Measurements from ENCODE around the gene ENPP1. TPM values are rescaled to one million over a fixed set of nuclear protein-coding genes. Genes with fewer than 3 reads are reported as not detected.

ENPP1 gene
- total RNA-seq, 1 experiment from 2014 or later = 6.5 TPM

- ChIA-PET CTCF (no interaction called here), RAD21 (ENCODE audit: low non-redundant PET in 1 of 2, low total read pairs in 2 of 2, uncharacterized antibody in 2 of 2, unreplicated experiment in 2 of 2) (no interaction called here), POLR2A (no interaction called here)
- Histone ChIP-seq H2AFZ (ENCODE audit: low read depth, low read length, poor library complexity, severe bottlenecking) (no peak overlapping the region), H3K27ac (ENCODE audit: low read depth, low read length) (no peak overlapping the region), H3K4me3 (replicated peaks in 1 of 2; ENCODE audit: low read depth in 1 of 2, low read length in 2 of 2) (no peak overlapping the region), H3K36me3 (ENCODE audit: control insufficient read depth in 1 of 2, insufficient read depth in 2 of 2, low read length in 2 of 2) (no peaks in the 10 kb centered on the region), H4K20me1 (ENCODE audit: insufficient read depth) (no peaks in the 10 kb centered on the region), H3K4me1 (ENCODE audit: control insufficient read depth in 1 of 2, insufficient read depth in 2 of 2, low read length in 2 of 2) (no peaks in the 10 kb centered on the region), H3K9me3 (ENCODE audit: control insufficient read depth in 1 of 2, insufficient read depth in 1 of 2, low read depth in 1 of 2, low read length in 2 of 2) (no peaks in the 10 kb centered on the region), H3K4me2 (ENCODE audit: low read length) (no peak overlapping the region), H3K9ac (ENCODE audit: low read length) (no peak overlapping the region), H3K9me2 (ENCODE audit: insufficient read depth) (no peaks in the 10 kb centered on the region), H3K79me2 (ENCODE audit: insufficient read depth, low read length) (no peaks in the 10 kb centered on the region), H3K27me3 (ENCODE audit: insufficient read depth, low read length) (no peaks in the 10 kb centered on the region)
- BruUV-seq (replicated peaks) = no TSS peak
- TF ChIP-seq CEBPB (IDR thresholded peaks at IDR 0.05; ENCODE audit: low read depth) (no peak), ZFX (IDR thresholded peaks at IDR 0.05) (no peak), EZH2phosphoT487 (IDR thresholded peaks at IDR 0.05; ENCODE audit: borderline replicate concordance) (no peak), SP1 (IDR thresholded peaks at IDR 0.05; ENCODE audit: low read depth) (no peak), TCF7L2 (IDR thresholded peaks at IDR 0.05; ENCODE audit: borderline replicate concordance, extremely low read depth, insufficient read depth, insufficient read length) (no peak), RAD21 (IDR thresholded peaks at IDR 0.05; ENCODE audit: low read depth) (no peak), ATF3 (IDR thresholded peaks at IDR 0.05) (no peak), SIN3A (IDR thresholded peaks at IDR 0.05; ENCODE audit: low read depth) (no peak), EZH2 (IDR thresholded peaks at IDR 0.05) (no peak), ZNF274 (IDR thresholded peaks at IDR 0.05; ENCODE audit: low read depth, low read length) (no peak), JUND (IDR thresholded peaks at IDR 0.05) (no peak), MAX (IDR thresholded peaks at IDR 0.05) (no peak), SRF (IDR thresholded peaks at IDR 0.05; ENCODE audit: low read depth) (no peak), YY1 (IDR thresholded peaks at IDR 0.05; ENCODE audit: extremely low read depth, insufficient replicate concordance, low read depth, low read length) (no peak), POLR2AphosphoS5 (IDR thresholded peaks at IDR 0.05; ENCODE audit: low read depth, low read length) (no peak), CBX3 (IDR thresholded peaks at IDR 0.05; ENCODE audit: low read depth) (no peak)
- no peak for DNase-seq (ENCODE audit: low read depth, low spot score)
- no peak for ATAC-seq
- intact Hi-C loops (cut with micrococcal nuclease) = no loop called here
Measured at GRCh38 chr6:131846905-131847304, 39.1 kb downstream of the ENPP1 start.

All from HCT116 (cell line).